Esophagus mucosa (tissue), 1 donor: ENCODE results near the gene SUMF1. TPM values are rescaled to one million over a fixed set of nuclear protein-coding genes. Genes with fewer than 3 reads are reported as not detected.
A peak's percentile ranks its signal among the peaks of the same experiment; 100 is the strongest.

Experiments used
- ATAC-seq: fragments of 200-7000 bp; cut with Tn5 transposase; one replicate; pipeline ENCODE4 v1.9.1; 2020
- total RNA-seq: library from RNA; stranded (reverse); gene quantifications from one replicate; pipeline ENCODE4 v1.2.4, GENCODE V29; 2023
- donor health status: DM: yes; HTN: yes; CAD: no.

SUMF1 gene
- 26.4 TPM for total RNA-seq

DNA sequence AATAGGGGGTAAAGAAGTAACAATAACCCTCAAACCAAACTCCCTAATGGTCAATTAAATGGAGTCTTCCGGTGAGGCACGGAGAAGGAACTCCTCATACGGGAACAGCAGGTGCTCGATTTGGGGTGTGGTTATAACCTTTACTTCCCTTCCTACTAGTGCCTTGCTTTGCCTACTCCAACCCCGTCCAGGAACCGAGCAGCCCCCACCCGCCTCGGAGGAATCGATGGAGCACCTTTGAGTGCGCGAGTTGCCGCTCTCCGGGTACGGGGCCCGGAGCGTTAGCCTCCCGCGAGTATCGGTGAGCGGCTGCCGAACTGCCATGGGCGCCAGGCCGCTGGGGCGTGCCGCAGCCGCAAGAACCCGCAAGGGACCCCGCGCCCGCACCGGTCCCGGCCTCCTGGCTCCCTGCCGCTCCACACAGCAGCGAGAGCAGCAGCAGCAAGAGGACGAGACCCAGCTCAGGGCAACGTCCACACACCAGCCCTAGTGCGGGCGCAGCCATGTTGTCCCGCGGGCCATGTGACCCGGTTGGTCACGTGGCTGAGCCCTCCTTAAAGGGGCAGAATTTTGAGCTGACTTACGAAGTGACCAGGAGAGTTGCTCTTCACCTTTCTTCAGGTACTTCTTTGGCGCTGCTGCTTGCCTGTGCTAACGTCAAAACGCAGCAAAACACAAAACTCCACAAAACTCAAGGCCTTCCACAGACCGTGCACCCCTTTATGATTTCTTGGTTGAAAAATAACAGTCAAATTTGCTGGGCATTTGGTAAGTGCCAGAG lies at the start of gene SUMF1:
TSS of gene SUMF1 (minus strand) at position 529 of the 781 bp plus-strand sequence. CDS start at position 505, 24 bp downstream.
- peak; percentile 96 for ATAC-seq

DNA sequence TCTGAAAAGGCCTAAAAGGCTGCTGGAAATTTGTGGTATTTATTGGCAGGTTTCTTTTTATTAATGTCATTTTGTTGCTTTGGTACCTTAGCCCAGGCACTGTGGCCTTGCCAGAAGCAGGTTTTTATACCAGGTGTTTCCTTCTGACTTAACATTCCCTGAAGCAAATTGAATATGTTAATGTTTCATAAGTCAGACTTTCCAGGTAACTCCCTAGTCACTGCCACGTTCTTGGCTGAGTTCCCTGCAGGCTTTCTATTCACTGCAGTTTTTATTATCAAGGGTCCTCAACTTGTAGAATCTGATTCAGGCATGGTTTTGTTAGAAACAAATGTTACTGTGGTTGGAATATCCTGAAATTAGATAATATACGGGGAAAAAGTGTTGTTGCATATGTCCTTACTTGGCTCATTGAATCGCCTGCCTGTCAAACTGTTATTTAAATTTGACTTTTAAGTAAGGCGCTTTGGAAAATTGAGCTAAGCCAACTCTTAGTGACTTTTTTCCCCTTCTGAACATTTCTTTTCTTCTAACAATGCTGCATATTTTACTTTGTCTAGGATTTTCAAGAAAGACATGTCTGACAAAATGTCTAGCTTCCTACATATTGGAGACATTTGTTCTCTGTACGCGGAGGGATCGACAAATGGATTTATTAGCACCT lies 49.0 kb upstream of the SUMF1 start:
- no peak for ATAC-seq

DNA sequence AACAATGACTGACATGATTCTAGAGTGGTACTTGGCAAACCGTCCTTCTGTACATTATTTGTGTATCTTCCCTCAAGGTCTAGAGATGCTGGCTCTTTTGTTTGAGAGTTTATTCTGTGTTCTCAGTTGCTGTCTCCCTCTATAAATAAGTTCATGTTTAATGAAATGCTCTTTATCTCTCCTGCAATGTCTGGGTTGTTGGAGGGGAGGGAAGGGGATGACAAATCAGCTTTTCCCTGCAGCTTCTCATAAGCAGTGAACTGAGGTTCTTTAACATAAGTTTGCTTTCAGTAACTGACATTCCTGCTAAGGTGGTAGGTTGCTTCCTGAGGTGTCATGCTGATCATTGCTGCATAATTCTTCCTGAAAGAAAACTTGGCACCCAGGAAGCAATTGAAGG lies 47.8 kb upstream of the SUMF1 start:
- no peak for ATAC-seq

GRCh38 chr3:4514321-4514720 lies 47.3 kb upstream of the SUMF1 start:
- no peak for ATAC-seq

- ATAC-seq, result no peak
These were observed 46.0 kb upstream of the SUMF1 start for GRCh38 chr3:4512895-4513616.

GRCh38 chr3:4511491-4512262 lies 44.6 kb upstream of the SUMF1 start:
- ATAC-seq, result no peak

DNA sequence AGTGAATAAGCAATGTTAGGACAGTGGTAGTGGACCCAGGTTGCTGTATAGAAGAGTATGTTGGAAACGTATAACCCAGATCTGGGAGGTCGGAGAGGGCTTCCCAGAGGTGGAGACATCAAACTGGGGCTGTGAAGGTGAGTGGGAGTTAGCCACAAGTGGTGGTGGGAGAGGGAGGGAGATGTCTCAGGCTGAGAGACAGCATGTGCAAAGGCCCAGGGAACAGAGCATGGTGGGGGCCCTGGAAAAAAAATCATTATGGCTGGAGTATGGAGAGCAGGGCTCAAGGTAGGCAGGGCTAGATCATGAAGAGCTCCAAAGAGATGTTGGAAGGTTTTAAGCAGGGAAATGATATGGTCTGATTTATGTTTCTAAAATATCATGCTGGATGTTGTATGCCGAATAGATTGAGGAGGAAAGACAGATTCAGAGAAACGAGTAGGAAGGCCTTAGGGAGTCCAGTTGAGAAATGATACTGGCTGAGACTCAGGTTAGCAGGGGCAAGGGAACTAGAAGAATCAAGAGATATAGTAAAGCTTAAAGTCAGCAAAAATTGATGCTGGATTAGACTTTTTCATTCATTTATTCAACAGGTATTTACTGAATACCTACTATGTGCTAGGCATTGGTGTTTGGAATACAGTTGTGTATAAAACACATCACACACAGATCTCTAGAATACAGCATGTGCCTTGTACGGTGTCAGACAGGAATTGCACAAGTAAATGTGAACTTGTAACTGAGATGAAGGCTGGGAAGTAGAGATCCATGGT lies 43.1 kb upstream of the SUMF1 start:
- no peak for ATAC-seq

- ATAC-seq, result no peak
These were observed 42.0 kb upstream of the SUMF1 start for GRCh38 chr3:4509043-4509442.

GRCh38 chr3:4508048-4508981 lies 41.2 kb upstream of the SUMF1 start:
- ATAC-seq, result no peak

DNA sequence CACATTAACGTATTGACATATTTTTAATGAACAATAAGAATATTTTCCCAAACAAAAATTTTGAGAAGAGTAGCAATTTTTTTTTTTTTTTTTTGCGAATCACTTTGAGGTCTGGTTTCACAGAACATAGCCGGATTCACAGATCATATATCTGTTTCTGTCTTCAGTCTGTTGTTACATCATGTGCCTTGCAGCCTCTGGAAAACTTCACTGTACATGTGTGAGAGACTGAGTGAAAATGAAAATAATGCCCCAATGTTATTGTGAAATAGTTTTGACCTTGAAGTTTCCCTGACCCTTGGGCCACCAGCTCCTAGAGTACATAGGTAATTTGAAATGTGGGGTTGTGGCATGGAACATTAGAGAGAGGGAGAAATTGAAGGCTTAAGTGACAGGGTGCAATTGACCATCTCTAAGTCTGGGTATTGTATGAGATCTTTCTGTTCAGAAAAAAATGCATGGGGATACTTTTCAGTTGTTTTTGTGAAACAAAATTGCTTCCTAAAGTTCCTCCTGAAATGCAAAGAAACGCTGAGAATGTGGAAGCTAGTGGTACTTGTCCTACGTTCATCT lies 40.0 kb upstream of the SUMF1 start:
- no peak for ATAC-seq

- no peak for ATAC-seq
These were observed 39.5 kb upstream of the SUMF1 start for GRCh38 chr3:4506559-4507023.

DNA sequence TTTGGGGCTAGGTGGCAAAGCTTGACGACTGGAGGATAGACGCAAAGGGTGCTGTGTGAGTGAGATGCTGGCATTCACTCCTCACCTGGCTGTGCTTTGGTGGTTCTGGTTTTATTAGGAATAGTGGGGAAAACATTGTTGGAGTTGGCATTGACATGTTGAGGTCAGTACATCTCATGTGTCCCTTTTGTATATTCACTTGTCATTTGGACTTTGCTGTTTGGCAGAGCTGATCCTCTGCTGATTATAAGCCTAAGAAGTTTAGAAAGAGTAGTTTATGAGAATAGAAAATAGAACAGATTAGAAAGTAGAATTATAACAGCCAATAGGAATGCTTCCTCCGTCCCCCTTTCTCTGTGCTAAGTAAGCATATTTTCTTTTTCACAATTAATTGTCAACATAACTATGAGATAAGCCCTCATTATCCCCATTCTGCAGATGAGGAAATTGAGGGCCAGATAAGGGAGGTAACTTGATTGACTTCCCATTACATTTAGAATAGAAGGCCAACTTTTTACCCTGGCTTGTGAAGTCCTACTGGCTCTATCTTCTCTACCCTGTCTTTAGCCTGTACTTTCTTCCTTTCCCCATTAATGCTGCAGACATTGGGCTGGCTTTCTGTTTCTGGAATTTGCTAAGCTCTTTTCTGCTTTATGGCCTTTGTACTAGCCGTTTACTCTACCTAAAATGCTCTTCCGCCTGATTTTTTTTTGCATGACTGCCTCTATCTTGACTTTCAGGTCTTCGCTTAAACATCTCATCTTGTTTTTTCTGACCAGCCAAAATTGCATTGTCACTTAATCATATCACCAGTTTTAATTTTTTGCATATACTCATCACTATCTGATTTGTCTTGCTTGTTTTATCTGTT lies 38.9 kb upstream of the SUMF1 start:
- no peak for ATAC-seq

GRCh38 chr3:4504340-4505261 lies 37.5 kb upstream of the SUMF1 start:
- ATAC-seq, result peak; percentile 17

- ATAC-seq, result peak; percentile 45
These were observed 36.0 kb upstream of the SUMF1 start for GRCh38 chr3:4503050-4503449.

DNA sequence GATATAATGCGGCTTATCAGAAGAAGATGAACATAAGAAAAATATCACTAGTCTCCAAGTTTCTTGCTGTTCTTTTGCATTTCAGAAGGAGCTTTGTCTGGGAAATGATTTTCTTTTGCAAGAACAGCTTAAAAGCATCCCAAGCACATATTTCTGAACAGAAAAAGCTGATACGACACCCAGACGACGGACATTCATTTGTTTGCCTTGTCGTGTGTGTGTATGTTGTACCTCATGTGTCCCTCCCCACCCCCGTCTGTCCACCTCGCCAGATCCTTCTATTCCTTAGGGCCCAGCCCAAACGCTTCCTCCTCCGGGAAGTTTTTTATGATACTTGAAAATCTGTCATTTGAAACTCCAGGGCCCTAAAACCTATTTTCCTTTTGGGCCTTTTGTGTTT lies 34.9 kb upstream of the SUMF1 start:
- no peak for ATAC-seq

DNA sequence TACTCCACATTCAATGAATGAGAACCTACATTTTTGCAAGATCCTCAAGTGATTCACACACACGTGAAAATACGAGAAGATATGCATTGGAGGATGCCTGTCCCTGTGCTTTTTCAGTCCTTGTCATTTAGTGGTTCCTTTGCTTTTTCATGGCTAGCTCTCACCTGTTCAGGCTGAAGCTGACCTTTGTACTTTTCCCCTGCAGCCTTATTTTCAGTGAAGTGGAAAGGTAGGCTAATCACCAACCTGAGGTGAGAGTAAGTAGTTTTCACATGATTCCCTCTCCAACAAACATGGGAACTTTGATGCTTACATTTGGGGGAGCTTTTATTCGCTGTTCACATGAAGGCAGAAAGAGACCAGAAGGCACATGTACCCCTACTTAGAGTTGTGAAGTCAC lies 34.4 kb upstream of the SUMF1 start:
- ATAC-seq, result no peak

DNA sequence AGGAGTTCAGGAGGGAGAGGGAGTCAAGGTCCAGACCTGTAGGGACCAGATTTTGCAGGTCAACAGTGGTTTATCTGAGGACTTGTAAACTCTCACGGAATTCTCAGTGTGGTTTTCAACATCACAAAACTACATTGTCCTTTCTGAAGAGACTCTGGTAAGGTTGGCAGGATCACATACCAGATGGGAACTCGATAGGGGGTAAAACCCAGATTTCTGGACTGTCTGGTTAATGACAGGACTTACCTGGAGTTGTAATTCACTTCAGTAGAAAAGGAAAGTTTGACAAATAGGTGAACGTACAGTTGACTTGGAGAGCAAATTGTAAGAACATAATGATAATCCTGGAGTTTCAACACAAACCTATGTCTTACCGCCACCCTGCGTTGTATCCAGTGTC lies 31.4 kb upstream of the SUMF1 start:
- no peak for ATAC-seq

- no peak for ATAC-seq
These were observed 30.8 kb upstream of the SUMF1 start for GRCh38 chr3:4497843-4498324.
